NCI-H2171 (cell line): Measurements from ENCODE around the gene MN1.

ENCODE experiments used
- DNase-seq: peaks from one replicate; lab custom pipeline; 2025; lab: John Stamatoyannopoulos, UW

The MN1 gene

DNA sequence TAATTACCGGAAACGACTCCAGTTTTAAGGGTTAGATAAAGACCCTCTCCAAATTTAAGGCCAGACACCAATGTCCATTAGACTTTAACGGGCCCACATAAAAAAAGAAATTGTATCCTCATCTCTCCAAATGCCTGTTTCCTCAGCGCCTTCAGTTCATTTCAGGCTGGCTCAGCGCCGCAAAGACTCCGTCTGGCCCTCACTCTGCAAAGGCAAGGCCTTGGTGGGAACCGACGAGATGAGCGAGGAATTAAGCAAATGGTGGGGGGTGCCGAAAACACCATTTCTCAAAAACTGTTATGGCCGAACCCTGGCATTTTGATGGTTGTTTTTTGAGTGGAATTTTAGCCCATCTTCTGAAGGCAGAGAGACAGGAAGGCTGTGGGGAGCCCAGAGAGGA, 15.7 kb downstream of the MN1 start:
- no peak for DNase-seq

DNA sequence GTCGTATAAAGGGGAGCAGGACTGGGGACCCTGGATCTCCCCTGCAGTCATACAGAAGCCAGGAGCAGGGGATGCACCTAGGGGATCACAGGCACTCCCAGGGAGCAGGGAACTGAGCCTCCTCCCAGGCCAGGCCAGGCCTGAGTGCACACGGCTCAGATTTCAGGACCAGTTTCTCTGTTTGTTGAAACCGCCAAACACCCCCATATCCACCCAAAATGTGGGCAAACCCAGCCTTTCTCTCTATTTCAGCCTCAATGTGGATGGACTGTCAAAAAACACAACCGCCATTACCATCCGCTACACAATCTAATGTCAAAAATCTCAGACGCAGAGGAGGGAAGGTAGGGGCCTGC, 17.5 kb downstream of the MN1 start:
- no peak for DNase-seq

DNA sequence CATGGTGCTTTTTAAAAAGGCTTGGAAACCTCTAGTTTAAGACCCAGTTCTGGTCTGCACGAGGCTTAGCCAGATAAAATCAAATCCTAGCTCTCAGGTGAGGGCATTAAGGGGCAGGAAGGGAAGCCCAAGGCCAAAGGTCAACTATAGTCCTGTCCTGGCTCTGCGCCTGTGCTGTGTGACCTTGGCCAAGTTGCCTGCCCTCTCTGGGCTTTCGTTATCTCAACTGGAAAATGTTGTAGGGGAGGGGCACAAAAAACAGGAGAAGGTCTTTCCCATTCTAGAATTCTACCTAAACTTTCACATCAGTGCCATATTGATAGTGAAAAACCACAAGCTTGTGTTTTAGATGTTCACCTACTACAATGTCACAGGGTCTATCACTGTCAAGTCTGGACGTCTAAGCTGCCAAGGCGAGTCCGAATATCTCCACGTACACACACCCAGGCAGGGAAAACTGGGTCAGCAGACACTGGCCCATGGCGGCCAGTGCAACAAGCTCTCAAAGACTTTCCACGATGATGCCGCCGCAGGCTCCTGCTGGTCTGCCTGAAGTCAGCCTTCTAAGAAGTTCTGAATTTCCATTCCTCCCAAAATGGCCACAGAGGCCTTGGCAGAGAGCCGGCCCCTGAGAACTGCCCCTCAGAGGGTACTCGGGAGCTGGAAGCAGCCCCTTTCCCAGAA, 18.0 kb downstream of the MN1 start:
- no peak for DNase-seq

DNA sequence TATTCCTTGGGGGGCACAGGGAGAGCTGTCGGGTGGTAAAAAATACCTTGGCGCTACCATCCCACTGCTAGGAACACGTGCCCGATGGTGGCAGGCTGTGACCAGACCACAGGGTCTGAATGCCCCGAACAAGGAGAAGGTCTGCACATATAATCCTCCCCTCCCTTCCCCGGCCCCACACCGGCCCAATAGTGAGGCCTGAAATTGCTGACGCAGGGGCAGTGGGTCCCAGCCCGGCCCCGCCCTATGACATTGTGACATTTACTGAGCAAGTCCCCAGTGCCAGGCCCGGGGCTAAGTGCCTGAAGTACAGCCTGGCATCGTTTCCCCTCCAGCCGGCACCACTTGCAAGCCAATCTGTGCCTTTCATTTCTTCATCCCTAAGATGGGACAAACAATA, 19.5 kb downstream of the MN1 start:
- DNase-seq, result no peak

DNA sequence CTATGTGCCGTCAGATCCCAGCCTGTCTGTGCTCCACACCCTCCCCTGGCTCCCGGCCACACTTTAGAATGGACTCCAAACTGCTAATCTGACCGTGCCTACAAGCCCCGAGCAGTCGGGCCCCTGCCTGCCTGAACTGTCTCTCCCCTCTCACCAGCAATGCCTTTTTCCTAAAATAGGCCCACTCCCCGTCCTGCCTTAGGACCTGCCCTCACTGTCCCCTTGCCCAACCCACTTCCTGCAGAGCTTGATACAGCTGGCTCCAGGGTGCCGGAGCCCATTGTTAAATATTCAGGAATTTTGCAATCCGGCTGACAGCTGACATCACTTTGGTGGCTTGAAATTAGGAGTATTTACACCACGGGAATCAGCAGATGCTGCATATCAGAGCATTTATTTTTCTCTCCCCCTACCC, 21.4 kb downstream of the MN1 start:
- DNase-seq, result no peak

DNA sequence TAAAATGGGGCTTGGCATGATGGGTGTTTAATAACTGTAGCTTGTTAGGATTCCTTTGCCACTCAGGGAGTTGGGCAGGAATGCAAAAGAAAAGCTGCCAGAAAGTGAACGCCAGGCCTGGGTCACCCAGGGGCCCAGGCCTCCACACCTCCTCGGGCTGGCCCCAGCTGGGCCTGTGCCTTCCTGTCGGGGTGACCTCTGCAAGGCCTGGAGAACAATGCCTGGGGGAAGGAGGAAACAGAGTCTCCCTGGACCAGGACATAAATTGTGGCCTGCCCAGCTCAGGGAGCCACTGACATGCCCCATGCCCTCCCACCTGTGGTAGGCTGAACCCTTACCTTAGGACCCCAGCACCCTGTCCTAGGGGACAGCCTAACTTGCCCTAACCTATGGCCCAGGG, 21.9 kb downstream of the MN1 start:
- DNase-seq, result no peak

DNA sequence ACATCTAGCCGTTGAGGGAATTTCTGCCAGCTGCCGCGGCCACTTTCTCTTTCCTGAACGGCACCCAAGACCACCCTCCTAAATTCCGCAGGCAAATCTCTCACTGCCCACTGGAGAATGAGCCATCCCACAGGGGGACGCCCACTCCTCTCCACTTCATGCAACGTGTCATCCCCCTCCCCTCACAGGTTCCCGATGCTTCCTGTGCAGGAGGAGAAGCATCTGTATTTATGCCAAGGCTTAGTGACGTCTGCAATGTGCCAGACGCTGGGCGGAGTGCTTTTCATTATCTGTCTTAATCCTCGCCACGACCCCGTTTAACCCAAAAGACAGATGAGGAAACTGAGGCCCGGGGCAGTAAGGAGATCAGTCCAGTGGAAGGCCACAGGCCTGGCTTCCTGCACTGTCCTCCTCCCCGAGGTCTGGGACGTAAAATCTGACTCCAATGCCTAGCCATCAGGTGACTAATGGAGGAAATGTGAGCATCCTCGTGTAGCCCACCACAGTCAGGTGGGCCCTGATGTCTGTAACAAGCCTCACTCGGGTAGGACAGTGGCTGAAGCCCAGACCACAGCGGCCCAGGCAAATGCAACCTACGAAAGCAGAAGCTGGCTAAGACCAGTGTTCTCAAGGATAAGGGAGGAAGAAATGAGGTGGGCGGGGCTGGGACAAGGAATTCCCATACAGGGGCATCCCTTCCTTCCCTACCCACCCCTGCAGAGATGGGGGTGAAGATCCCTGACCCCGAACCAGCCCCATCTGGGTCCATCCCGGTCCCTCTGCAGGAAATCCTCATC, 23.1 kb downstream of the MN1 start:
- DNase-seq, result no peak

DNA sequence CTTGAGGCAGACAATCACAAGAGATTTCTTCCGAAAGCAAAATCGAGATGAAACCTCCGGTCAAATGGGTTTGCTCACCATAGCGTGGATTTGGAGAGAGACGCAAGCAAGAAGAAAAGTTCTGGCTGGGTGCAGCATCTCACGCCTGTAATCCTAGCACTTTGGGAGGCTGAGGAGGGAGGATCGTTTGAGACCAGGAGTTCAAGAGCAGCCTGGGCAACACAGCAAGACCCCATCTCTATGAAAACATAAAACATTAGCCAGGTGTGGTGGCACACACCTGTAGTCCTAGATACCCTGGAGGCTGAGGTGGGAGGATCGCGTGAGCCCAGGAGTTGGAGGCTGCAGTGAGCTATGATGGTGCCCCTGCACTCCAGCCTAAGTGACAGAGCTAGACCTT, 24.4 kb downstream of the MN1 start:
- no peak for DNase-seq

DNA sequence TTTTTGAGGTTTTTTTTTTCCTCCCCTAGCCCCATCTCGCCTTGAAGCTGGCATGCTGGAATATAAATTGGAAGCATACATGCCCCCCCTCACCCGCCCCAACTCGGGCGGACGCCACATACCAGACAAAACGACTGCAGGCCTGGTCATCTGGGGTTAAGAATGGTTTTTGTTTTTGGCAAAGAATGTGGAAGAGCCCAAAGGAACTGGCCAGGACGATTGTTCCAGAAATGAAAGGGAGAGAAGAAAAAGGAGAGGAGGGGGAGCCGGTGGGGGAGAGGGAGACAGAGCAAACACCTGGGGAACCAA, 25.0 kb downstream of the MN1 start:
- no peak for DNase-seq

DNA sequence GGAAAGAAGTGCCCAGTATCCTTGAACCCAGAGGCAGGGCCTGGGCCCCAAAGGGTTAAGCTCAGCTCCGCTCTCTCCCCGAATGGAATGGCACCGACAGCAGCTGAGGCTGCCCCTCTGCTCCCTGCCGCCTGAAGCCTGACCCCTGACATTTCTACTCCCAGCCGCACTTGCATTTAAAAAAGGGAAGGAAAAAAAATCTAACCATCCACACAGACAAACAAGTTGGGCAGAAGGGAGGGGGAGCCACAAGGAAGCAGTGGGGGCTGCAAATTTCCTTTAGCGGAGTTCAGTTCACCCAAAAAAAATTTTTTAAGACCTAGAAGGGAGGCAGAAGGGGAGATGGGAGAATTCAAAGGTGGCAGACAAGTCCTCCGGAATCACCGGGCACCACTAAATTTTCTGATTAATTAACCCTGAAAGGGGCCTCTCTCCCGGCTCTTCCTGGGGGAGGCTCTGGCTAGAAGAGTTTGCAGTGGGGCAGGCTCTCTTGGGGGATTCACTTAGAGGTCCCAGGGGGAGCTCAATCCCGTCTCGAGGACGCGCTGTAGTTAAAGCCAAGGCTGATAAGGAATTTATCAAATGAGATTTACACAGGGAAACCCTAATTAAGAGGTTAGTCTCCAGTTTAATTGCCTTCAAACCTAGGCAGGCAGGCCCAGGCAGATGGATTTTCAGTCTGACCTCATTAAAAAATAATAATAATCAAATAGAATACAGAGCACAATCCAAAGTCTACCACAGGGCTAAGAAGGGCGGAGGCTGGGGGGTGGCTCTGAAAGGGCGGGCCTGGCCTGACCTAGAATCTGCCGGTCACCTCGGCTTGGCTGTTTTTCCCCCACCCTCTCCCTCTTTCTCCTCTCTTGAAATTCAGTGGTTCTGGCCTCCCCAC, 25.6 kb downstream of the MN1 start:
- no peak for DNase-seq

DNA sequence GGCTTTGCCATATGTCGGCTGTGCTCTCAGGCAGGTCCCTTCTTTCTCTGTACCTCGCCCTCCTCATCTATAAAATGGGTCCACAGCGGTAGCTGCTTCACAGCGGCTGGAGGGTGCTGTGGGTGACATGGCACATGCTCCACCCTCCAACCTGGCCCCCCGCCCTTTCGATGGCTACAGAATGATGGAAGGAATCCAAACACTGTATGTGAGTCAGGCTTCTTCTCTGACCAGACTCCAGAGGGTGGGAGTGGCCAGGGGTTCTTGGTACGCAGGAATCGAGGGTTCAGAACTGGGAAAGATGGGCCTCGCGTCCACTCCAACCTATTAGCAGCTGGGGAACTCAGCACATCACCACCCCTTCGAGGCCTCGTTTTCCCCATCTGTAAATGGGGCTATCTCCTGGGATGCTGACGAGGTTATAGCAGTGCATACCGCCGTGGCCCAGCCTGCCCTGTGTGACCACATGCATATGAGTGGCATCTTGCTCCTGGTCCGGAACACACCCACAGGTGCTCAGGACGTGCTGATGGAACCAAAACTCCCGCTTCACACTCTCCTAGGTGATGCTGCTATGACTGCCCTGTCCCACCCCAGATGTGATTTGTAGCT, 26.4 kb downstream of the MN1 start:
- DNase-seq, result no peak

DNA sequence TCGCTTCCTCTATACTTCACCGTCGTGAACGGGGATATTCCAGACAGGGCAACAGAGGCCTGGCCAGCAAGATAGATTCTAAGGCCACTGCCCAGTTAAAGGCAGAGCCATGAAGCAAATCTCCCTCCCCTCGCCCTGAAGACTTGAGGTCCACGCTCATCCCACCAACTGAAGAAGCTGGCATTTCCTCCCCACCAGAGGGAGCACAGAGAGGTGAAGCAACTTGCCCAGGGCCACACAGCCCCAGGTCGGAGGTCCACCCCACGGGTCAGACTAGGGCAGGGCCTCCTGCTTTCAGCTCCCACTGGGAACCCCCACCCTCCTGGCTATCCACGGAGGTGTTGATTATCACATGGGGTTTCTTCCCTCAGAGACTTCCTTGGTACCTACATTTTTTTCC, 27.4 kb downstream of the MN1 start:
- no peak for DNase-seq

DNA sequence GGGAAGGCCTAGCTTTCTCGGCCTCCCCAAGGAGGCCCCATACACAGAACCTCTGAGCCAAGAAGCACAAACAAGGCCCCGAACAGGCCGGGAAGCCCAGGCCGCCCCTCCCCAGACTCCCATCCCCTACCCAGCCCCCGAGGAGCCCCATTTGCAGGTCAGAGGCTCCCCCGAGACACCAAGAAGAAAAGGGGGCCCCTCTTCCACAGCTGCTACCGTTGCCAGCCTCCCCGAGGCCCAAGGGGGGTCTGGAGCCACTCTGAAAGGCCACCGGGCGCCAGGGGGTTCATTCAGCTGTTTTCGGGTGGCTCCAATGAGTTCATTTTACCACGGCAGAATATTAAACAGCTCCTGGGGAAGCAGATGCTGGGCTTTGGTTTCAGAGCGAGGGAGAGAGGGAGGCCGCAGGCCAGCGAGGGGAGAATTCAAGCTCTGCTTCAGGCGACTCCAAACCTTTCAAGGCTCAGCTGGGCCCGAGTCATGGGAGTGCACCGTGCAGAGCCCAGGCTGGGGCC, 28.5 kb downstream of the MN1 start:
- no peak for DNase-seq

DNA sequence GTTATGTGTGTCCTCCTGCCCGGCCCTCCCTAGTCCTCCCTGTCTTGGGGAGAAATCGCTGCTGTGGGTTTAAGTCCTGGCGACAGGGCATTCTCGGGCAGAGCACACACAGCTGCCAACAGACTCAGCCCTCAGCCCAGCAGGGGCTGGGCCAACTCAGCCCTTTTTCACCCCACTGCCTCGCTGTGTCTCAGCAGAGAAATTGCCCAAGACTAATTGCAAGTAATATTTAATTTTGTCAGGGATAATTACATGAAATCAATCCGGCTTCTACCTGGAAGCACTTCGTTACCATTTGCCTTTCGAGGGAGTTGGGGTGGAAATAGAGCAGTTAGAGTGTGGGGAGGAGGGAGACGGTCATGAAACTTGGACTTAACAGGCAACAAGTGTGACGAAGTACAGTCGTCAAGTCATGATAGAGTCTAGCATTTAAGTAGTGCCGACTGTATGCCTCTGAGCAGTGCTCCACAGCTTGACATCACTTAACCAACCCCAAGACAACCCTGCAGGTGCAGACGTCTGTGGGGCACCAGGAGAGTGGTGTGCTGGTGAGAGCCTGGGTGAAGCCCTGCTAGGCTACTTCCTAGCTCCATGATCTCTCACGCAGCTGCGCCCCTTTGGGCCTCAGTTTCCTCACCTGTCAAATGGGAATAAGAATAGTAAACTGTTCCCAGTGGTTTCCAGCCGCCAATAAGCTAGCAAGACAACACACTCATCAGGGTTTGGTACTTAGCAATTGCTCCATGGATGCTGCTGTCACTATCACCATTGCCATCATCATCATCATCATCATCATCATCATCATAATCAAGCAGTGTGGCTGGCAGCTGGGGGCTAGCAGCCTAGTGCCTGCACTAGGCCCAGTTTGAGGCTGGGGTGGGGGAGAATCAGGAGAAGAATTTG, 29.2 kb downstream of the MN1 start:
- DNase-seq, result no peak

DNA sequence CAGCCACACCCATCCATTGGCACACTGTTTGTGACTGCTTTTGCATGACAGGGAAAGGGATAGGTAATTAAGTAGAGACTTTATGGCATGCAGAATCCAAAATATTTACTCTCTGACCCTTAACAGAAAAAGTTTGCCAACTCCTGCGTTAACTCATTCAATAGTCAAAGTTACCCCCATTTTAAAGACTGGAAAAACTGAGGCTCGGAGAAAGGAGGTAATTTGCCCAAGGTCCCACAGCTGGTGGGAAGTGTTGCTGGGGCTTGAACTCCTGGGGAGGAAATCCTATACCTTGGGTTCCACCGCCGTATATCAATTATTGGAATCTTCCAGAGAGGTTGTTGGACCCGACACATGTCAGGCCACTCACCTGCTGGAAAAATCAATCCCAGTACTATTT, 29.9 kb downstream of the MN1 start:
- no peak for DNase-seq

DNA sequence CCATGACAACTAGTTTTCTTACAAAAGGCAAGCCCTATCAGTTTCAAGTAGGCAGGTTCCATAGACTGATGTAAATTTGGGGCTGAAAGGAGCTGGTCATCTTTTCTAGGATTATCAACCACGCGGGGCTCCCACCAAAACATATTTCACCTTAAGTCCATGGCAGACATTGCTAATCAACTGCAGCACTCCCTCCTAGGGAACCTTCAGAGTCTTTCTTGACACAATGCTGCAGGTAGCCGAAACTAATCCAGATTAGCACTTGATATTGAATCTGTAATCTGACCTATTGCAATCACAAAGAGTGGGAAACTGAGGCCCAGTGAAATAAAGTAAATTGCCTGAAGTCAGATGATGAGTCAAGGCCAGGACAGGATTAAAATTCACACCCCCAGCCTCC, 32.5 kb downstream of the MN1 start:
- no peak for DNase-seq

DNA sequence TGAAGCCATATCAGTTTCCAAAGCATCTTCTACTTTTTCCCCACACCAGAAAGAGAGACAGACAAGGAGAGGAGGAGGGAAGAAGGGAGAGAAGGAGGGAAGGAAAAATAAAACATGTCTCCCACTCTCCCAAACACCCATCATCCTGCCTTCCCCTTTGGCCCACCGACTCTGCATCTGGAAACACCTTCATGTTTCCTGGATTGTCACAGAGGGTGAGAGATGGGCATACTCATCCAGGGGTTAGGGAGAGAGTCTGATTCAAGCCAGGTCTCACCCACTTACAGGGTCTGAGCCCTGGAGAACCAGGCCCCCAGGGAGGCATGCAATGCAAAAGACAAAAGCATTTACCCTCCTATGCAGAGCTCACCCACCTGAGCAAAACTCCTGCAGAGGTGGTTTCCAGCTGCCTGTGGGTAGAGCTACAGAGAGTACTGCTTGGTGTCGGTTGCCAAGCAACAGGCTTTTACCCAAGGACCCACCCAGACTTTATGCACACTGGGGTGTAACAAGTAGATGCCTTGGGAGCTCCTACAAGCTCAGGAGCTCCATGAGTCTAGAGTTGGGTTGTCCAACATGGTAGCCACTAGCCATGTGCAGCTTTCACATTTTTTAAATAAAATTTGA, 33.4 kb downstream of the MN1 start:
- no peak for DNase-seq

DNA sequence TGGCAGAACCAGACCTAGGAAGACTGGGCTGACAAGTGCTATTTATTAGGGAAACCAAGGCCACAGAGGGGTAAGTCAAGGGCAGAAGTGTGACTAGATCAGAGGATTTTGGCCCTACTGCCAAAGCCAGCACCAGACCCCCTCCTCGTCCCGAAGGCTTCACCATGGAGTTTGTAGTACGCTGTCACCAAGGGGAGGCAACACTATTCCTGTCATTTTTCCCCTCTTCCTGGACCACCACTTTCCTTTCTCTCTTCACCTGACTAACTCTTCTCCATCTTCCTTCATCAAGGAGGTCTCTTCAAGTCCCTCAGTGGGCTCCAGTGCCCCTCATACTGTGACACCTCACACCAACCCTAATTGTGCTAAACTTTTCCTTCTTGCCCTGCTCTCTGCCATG, 34.9 kb downstream of the MN1 start:
- no peak for DNase-seq

DNA sequence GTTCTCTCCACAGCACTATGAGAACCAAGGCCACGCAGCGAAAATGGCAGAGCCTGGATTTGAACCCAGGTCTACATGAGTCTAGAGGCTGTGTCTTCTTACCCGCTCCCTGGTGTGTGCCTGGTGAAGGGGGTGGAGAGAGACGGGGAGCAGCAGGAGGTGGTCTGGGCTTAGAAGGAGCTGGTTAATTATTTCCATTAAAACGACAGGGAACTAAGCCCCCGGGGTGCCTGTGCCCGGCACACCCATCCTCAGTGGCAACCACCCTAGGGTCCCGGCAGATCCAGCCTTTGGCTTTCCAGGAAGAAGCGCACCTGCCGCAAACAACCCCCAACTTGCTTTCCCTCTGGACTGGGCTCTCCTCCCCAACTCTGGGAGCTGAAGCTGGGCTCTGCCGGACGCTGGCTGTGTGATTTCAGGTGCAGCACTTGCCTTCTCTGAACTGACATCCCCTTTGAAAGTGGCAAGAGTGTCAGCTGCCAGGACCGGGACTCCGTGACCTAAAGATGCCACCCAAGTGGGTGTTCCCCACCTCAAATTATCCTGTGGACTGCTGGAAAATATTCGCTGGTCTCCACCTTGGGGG, 35.8 kb downstream of the MN1 start:
- no peak for DNase-seq

DNA sequence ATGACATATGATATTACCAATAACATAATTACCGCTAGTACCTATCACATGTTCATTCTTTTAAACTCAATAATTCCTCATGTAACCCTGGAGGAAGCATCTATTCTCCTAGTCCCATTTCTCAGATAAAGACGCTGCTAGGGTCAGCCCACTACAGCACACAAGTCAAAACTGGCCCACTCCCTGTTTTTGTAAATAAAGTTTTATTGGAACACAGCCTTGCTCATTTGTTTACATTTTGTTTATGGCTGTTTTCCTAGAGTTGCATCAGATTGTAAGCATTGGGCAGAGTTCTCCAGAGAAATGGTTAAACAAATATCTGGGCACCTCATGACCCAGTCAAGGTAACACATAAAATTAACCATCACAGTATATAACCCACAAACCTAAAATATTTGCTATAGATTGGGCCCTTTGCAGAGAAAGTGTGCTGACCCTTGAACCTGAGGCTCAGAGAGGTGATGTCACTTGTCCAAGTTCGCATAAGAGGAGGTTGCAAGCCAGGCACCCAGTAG, 36.8 kb downstream of the MN1 start:
- DNase-seq, result no peak
